NT2/D1 (cell line): Measurements from ENCODE around the gene PHF24.

Source experiments
- DNase-seq: peaks from one replicate; pipeline ENCODE4 v3.0.0-alpha.2; 2011; ENCODE audit warnings: low read depth, low spot score
- H3K27me3 ChIP-seq: 2 replicates; pipeline ENCODE4 v1.6.0; 2011; ENCODE audit warnings: mild to moderate bottlenecking; ENCODE audit not compliant: insufficient read length, insufficient read depth
- H3K36me3 ChIP-seq: 2 replicates; pipeline ENCODE4 v1.6.1; 2011; ENCODE audit warnings: mild to moderate bottlenecking, low read length, mixed read lengths; ENCODE audit not compliant: insufficient read depth, insufficient read length
- H3K4me1 ChIP-seq: 2 replicates; pipeline ENCODE4 v1.5.1; 2011; ENCODE audit not compliant: insufficient read depth, insufficient read length
- H3K4me3 ChIP-seq: 2 replicates; pipeline ENCODE4 v1.5.1; 2011; ENCODE audit warnings: low read depth; ENCODE audit not compliant: insufficient read length
- H3K9ac ChIP-seq: 2 replicates; pipeline ENCODE4 v1.6.0; 2011; ENCODE audit warnings: low read depth; ENCODE audit not compliant: insufficient read length
- H3K9me3 ChIP-seq: 2 replicates; pipeline ENCODE4 v1.5.1; 2011; ENCODE audit warnings: mild to moderate bottlenecking, low read length; ENCODE audit not compliant: insufficient read depth
- SUZ12 ChIP-seq: IDR thresholded peaks from 2 replicates; pipeline ENCODE4 v1.6.1; 2011; ENCODE audit not compliant: insufficient read length, insufficient read depth; ENCODE audit errors: extremely low read depth
- YY1 ChIP-seq: IDR thresholded peaks from 2 replicates; pipeline ENCODE4 v1.6.1; 2011; ENCODE audit not compliant: insufficient read length, insufficient read depth
- ZNF274 ChIP-seq: IDR thresholded peaks from 2 replicates; pipeline ENCODE4 v1.6.1; 2011; ENCODE audit warnings: mild to moderate bottlenecking, low read depth, low read length

The PHF24 gene

DNA sequence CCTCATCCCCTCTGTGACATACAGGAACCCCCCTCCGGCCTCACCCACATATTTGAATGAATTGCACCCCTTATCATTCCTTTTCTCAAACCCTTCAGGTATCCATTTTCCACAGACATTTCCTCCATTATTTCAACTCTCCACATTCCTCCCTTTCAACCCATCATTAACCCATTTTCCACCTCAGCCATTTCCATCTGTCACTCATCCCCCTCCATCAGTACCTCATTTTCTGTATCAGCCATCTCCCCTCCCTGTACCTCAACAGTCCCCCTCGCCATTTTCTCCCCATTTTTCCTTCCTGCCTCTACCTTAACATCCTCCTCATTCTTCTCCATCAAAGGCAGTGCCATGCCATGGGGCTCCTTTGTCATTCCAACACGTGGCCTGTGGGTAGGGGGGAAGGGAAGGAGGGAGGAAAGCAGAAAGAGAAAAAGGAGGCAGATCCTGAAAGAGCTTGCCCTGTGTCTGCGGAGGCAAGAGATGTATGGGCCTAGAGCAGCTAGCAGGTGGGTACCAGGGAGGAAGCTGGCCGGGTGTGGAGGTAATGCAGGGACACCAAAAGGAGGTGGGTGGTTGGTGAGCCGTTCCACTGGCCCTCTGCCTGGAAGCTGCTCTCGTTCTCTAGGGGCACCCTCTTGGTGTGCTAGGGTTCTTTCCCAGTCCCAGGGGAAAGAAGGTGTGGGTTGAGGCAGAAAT, 33.0 kb downstream of the PHF24 start:
- H3K9ac ChIP-seq = peak overlapping the region; percentile 65
- no peak for TF ChIP-seq SUZ12
- no peak for TF ChIP-seq ZNF274
- no peak for TF ChIP-seq YY1
- peaks cover 34% of the 10 kb centered on the region for H3K4me1 ChIP-seq
- H3K4me3 ChIP-seq = peak overlapping the region; percentile 81
- H3K36me3 ChIP-seq = peaks cover 47% of the 10 kb centered on the region
- H3K27me3 ChIP-seq = no peaks in the 10 kb centered on the region
- no peak for DNase-seq
- H3K9me3 ChIP-seq = no peaks in the 10 kb centered on the region

- H3K36me3 ChIP-seq = peaks cover 54% of the 10 kb centered on the region
- no peaks in the 10 kb centered on the region for H3K27me3 ChIP-seq
- H3K4me1 ChIP-seq = peaks cover 34% of the 10 kb centered on the region
- no peaks in the 10 kb centered on the region for H3K9me3 ChIP-seq
- H3K4me3 ChIP-seq = no peak overlapping the region
- TF ChIP-seq YY1 = no peak
- TF ChIP-seq ZNF274 = no peak
- TF ChIP-seq SUZ12 = no peak
- peak overlapping the region; percentile 37 for H3K9ac ChIP-seq
- no peak for DNase-seq
Observed at GRCh38 chr9:34991607-34992375, 33.7 kb downstream of the PHF24 start.

DNA sequence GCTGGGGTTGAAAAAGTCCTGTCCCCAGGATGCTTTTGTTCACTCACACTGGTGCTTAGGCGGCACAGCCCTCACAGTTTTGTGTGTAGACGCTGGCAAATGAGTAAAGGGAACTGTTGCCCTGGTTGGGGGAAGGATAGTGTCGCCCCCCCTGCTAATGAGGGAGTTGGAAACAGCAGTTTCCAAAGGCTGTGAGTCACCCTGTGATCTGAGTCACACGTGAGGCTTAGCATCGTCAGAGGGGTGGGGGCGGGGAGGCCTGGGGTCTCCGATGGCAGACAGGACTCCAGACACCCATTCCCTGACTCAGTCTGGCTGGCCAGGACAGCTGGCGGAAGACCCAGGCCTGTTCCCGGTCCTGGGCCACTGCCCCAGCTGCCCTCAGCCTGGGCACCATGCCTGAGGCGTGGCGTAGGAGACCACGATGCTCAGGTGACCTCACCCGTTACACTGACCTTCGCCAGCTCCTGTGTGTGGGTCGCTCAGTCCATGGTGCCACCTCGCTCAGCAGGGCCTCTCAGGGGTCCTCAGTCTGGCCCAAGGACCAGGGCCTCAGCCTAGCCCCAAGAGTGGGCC, 34.4 kb downstream of the PHF24 start:
- TF ChIP-seq SUZ12 (no peak), ZNF274 (no peak), YY1 (no peak)
- no peaks in the 10 kb centered on the region for H3K27me3 ChIP-seq
- H3K36me3 ChIP-seq = peaks cover 61% of the 10 kb centered on the region
- H3K4me3 ChIP-seq = no peak overlapping the region
- H3K4me1 ChIP-seq = peaks cover 35% of the 10 kb centered on the region
- no peaks in the 10 kb centered on the region for H3K9me3 ChIP-seq
- peak overlapping the region; percentile 46 for H3K9ac ChIP-seq
- DNase-seq = no peak

DNA sequence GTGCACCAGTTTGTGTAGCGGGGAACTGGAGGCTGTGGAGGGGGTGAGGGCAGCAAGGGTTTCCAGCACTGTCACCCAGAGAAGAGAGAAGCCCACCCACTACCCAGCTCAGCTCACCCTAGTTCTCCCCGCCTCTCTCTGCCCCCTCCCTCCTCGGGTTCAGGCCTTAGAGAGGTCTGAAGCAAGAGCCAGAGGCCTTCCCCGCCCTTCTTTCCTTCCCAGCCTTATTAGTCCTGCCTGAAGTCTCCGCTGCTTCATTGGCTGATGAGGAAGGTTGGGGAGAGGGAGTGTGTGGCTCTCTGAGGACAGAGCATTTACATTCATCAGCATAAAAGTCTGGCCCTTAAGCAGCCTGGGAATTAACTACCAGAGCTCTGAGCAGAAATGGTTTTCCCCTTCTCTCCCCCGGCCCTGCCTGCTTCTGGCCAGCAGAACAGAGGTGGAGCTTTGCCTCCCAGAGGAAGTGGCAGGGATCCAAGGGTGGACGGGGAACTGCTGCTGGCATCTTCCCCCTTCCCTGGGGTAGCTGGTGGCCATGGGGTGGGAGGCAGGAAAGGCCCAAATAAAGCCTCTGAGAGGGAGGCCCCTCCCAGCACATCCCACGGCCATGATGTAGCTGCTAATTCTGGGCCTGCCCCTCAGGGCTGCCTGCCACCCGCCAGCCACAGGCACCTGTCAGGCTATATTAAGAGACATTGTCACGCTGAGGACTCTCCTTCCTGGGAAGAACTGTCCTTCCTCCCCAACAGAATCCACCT, 35.6 kb downstream of the PHF24 start:
- Histone ChIP-seq H3K4me1 (peaks cover 35% of the 10 kb centered on the region), H3K27me3 (no peaks in the 10 kb centered on the region), H3K4me3 (no peak overlapping the region), H3K9ac (peak overlapping the region; percentile 34), H3K36me3 (peaks cover 72% of the 10 kb centered on the region), H3K9me3 (no peaks in the 10 kb centered on the region)
- peak; percentile 89 for DNase-seq
- TF ChIP-seq YY1 (no peak), SUZ12 (no peak)

DNA sequence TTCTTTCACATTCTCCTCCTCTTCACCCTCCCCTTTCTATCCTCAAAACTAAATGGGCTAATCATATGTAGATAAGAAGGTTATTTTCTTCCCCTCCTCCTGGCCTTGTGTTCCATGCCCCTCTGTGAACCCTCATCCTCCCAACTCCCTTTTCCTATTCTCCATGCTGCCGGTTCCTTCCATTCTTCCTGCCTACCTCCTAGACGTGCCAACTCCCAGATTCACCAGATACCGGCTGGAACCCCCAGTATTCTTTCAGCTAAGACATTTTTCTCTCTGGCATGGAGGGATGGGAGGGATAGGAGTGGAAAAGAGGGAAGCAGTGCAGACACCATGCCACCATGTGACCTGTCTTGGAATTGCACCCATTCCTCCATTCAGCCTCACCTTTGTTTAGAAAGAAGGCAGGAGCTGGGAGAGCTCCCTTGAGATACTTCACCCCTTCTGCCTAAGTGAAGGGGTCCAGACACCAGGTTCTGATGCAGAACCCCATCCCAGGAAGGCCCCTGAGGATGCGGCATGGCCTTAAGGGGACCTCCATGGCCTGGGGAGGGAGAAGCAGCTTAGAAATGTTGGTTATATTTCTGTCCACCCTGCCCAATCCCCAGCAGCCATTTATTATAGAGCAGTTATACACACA, 36.3 kb downstream of the PHF24 start:
- TF ChIP-seq YY1 (no peak), ZNF274 (no peak), SUZ12 (no peak)
- Histone ChIP-seq H3K36me3 (peaks cover 72% of the 10 kb centered on the region), H3K9ac (peak overlapping the region; percentile 29), H3K4me1 (peaks cover 35% of the 10 kb centered on the region), H3K4me3 (no peak overlapping the region), H3K9me3 (no peaks in the 10 kb centered on the region), H3K27me3 (no peaks in the 10 kb centered on the region)
- DNase-seq = peak; percentile 52

GRCh38 chr9:34994900-34995669, 37.0 kb downstream of the PHF24 start:
- Histone ChIP-seq H3K9me3 (no peaks in the 10 kb centered on the region), H3K27me3 (no peaks in the 10 kb centered on the region), H3K4me1 (peaks cover 35% of the 10 kb centered on the region), H3K9ac (peak overlapping the region; percentile 12), H3K36me3 (peaks cover 75% of the 10 kb centered on the region), H3K4me3 (no peak overlapping the region)
- DNase-seq = no peak
- TF ChIP-seq ZNF274 (no peak), YY1 (no peak), SUZ12 (no peak)
